Measurements from ENCODE around the gene DIPK1A.
"Not testable (repeated sequence)": the region's sequence is repeated elsewhere in the genome, so short reads cannot be mapped to it uniquely, and the experiment has no call there.

DIPK1A gene

GRCh38 chr1:92921031-92922023, 39.9 kb downstream of the DIPK1A start:
- no peak for DNase-seq (ENCODE audit: low read depth in 2 of 2)

- no peak for DNase-seq (ENCODE audit: low read depth in 2 of 2)
Measured at GRCh38 chr1:92916899-92917298, 44.4 kb downstream of the DIPK1A start.

DNA sequence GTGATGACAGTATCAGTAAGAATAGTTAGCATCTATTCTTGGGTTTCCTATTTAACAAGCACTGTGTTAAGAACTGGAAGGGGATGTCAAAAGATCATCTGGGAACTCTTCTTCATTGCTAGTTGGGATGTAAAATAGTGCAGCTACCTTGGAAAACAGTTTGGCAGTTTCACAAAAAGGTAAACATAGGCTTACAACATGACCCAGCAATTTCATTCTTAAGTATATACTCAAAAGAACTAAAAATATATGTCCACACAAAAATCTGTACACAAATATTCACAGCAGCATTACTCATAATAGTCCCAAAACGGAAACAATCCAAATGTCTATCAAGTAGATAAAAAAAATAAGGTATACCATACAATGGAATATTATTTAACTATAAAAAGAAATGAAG, 45.7 kb downstream of the DIPK1A start:
- DNase-seq (ENCODE audit: low read depth in 2 of 2), result no peak

DNA sequence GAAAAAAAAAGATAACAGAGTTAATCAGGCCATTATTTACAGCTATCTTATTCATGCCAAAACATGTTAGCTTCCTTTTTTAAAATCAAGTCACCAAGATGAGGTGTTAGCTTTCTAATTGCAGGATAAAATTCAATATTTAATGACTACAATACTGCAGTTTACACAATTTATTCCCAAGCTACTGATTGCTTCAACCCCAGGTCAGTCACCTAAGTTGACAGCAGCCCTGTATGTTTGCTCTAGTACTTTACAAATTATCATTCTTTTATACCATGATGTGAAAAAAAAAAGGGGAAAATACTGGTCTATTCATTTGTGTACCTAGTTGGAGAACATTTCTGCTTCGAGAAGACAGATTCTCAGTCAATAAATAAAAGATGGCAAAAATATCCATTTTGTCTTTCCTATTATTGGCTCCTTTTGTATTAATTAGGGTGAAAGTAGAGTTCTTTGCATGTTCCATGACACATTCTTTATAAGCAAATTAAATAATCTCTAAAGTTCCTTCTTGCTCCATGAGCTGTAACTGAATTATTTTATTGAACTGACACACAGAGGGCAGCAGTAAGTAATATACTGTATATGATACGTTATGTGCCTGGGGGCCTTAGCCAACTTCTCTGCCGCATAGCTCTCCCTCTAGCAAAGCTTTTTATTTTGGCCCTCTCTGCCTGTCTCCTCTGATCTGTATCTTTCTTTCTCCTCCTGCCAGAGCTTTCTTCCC, 48.0 kb downstream of the DIPK1A start:
- no peak for DNase-seq (ENCODE audit: low read depth in 2 of 2)

- DNase-seq (ENCODE audit: low read depth in 2 of 2), result no peak
Measured at GRCh38 chr1:92910081-92910480, 51.2 kb downstream of the DIPK1A start.

DNA sequence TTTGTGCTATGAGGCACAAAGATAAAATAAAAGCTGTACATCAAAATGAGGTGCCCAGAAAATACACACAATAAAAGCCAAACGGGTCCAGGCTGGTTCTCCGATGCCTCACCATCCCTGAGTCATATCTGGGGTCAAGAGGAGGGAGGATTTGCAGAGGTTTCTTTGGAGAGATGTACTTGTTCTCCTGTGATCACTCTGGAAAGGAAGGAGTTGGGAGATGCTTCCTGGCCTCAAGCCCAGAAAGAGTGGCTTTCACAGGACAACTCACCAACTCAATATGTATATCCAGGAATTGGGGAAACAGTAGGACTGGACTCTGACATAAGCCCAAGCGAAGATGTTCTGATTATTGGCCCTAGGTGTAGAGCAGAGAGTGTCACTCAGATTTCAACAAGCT, 51.9 kb downstream of the DIPK1A start:
- no peak for DNase-seq (ENCODE audit: low read depth in 2 of 2)

- no peak for DNase-seq (ENCODE audit: low read depth in 2 of 2)
Measured at GRCh38 chr1:92907949-92908684, 53.1 kb downstream of the DIPK1A start.

DNA sequence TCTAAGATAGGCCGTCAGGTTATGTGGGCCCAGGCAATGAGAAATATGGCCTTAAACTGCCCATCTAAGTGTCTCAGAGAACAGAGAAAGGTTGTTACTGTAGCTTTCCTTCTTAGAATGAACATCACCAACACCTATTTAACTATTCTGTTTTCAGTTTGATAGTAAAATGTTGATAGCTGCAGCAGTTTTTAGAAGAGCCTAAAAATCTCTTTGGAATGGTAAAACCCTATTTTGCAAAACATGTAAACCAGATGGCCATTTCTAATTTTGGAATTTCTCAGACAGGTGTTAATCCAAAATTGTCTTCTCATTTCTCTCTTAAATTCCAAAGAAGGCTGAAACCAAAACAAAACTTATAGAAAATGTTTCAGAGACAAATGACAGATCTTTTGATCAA, 57.5 kb downstream of the DIPK1A start:
- no peak for DNase-seq (ENCODE audit: low read depth in 2 of 2)

GRCh38 chr1:92902406-92902744, 58.9 kb downstream of the DIPK1A start:
- no peak for DNase-seq (ENCODE audit: low read depth in 2 of 2)

DNA sequence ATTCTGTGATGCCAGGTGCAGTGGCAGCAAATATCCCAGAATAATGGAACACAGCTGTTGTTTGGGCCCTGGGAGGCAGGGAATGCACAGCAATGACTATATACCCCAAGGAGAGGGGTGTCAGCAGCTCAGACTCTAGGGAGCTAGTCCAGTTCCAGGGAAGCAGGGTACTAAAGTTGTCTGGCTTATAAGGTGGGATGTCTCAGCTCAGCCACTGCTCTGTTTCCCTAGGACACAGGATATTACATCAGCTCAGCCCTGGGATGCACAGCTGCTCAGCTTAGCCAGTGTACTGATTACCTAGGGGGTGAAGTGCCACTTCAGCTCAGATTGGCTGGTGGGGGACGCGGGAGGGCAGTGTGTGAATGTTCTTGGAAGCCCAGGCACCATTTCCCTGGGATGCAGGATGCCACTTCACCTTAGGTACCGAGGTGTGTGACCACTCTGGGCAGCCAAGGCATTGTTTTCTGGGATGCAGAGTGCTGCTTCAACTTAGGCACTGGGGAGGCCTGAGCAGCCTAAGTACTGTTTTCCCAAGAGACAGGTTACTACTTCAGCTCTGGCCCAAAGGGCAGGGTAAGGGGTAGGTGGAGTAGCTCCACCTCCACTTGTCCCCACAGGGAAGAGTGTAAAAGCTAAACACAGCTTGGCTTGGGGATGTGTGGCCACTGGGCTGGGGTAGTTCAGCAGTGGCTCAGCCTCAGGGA, 59.4 kb downstream of the DIPK1A start:
- no peak for DNase-seq (ENCODE audit: low read depth in 2 of 2)

DNA sequence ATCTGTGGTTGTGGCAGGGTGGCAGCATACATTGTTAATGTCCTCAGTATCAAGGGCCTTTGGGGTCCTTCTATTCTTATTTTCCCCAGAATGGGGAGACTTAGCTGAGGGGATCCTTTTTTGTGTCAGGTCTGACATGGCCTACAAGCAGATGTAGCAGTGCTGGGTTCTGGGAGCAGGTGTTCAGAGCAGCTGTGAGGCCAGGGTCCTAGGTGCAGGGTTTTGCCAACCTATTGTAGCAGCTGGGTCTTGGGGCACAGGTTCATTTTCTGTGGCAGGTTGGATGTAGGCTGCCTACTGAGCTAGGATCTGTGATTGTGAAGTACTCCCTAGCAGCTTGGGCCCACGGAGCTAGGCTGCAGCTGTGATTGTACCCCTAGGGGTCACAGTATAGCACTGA, 60.1 kb downstream of the DIPK1A start:
- no peak for DNase-seq (ENCODE audit: low read depth in 2 of 2)

GRCh38 chr1:92900539-92900938, 60.7 kb downstream of the DIPK1A start:
- DNase-seq (ENCODE audit: low read depth in 2 of 2), result no peak

GRCh38 chr1:92899780-92900179, 61.5 kb downstream of the DIPK1A start:
- DNase-seq (ENCODE audit: low read depth in 2 of 2), result no peak

DNA sequence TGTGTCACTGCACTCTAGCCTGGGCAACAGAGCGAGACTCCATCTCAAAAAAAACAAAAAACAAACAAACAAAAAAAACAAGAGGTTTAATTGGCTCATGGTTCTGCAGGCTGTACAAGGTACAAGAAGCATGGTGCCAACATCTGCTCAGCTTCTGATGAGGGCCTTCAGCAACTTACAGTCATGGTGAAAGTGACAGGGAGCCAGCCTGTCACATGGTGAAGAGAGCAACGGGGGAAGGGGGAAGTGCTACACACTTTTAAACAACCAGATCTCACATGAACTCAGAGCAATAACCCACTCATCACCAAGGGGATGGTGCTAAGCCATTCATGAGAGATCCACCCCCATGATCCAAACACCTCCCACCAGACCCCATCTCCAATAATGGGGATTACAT, 63.2 kb downstream of the DIPK1A start:
- not testable (repeated sequence) for DNase-seq (ENCODE audit: low read depth in 2 of 2)

GRCh38 chr1:92887465-92887864, 73.8 kb downstream of the DIPK1A start:
- no peak for DNase-seq (ENCODE audit: low read depth in 2 of 2)

DNA sequence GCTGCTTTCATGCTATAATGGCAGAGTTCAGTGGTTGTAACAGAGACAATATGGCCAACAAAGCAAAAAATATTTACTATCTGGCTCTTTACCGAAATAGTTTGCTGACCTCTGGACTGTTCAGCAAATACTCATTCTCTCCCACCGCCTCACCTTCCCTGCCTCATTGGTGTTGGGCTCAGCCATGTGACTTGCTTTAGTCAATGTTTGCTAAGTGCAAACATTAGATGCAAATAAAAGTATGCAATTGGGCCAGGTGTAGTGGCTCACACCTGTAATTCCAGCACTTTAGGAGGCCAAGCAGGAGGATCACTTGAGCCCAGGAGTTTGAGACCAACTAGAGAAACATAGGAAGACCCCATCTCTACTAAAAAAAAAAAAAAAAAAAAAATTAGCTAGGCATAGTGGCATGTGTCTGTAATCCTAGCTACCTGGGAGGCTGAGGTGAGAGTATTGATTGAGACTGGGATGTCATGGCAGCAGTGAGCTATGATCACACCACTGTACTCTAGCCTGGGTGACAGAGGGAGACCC, 74.3 kb downstream of the DIPK1A start:
- no peak for DNase-seq (ENCODE audit: low read depth in 2 of 2)

GRCh38 chr1:92884195-92884594, 77.1 kb downstream of the DIPK1A start:
- no peak for DNase-seq (ENCODE audit: low read depth in 2 of 2)

GRCh38 chr1:92883297-92883696, 78.0 kb downstream of the DIPK1A start:
- no peak for DNase-seq (ENCODE audit: low read depth in 2 of 2)

DNA sequence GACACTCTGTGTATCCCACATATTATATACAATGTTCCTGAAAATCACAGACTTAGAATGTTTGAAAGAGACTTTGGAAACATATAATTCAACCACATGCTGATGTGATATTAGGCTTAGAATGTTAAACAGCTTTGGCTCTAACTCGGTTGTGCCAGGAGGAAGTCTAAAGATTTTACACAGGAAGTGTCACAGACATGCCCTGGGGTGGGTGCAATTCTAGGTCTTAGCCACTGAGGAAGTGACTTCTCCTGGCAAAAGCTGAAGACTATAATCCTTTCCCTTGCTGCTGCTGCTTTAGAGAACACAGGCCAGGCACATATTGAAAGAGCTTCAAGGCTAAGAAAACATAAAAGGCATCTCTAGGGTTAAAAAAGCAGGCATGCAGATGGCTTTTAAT, 78.4 kb downstream of the DIPK1A start:
- peak; percentile 6 to 15 for DNase-seq (ENCODE audit: low read depth in 2 of 2)

- DNase-seq (ENCODE audit: low read depth in 2 of 2), result no peak
Measured at GRCh38 chr1:92881391-92881790, 79.9 kb downstream of the DIPK1A start.

- no peak for DNase-seq (ENCODE audit: low read depth in 2 of 2)
Measured at GRCh38 chr1:92879316-92879968, 81.8 kb downstream of the DIPK1A start.

All from stimulated activated CD8-positive, alpha-beta memory T cell treated with anti-CD3 and anti-CD28 coated beads, Interleukin-15, amount 100 ng/mL, for 48 hours (primary cell).